Type B pancreatic cell (in vitro differentiated cells): ENCODE measurements around the gene MRGPRE. TPM values are rescaled to one million over a fixed set of nuclear protein-coding genes. Genes with fewer than 3 reads are reported as not detected.

Experiments used
- DNase-seq: peaks from one replicate; pipeline ENCODE4 v3.0.0; 2021; ENCODE audit warnings: mixed read lengths; ENCODE audit not compliant: unreplicated experiment; ENCODE audit errors: extremely low spot score
- H3K27ac Mint-ChIP-seq: 2 replicates; pipeline ENCODE4 v1.8.0; 2021; ENCODE audit warnings: mild to moderate bottlenecking, mixed read lengths
- H3K27me3 Mint-ChIP-seq: 2 replicates; pipeline ENCODE4 v1.8.0; 2021; ENCODE audit warnings: mixed read lengths
- H3K36me3 Mint-ChIP-seq: 2 replicates; pipeline ENCODE4 v1.8.0; 2021; ENCODE audit warnings: mixed read lengths
- H3K4me1 Mint-ChIP-seq: one replicate; pipeline ENCODE4 v1.8.0; 2021; ENCODE audit warnings: mixed read lengths; ENCODE audit not compliant: unreplicated experiment
- H3K4me3 Mint-ChIP-seq: 2 replicates; pipeline ENCODE4 v1.8.0; 2021; ENCODE audit warnings: mild to moderate bottlenecking, mixed read lengths
- H3K9me3 Mint-ChIP-seq: 2 replicates; pipeline ENCODE4 v1.8.0; 2021; ENCODE audit warnings: mixed read lengths
- CTCF ChIP-seq: fragments of 200-600 bp; sonication (generic); conservative IDR thresholded peaks from 2 replicates; pipeline ENCODE4 v1.5.0; 2021; ENCODE audit warnings: antibody characterized with exemption, mild to moderate bottlenecking
- total RNA-seq: library from RNA; stranded (reverse); gene quantifications from 2 replicates; pipeline ENCODE4 v1.2.1, GENCODE V29; 2021; ENCODE audit warnings: low replicate concordance

MRGPRE gene
- total RNA-seq, 1 donor from 2014 or later, result not detected

GRCh38 chr11:3202759-3203158 is 29.5 kb downstream of the MRGPRE start:
- Mint-ChIP-seq H3K27ac (no peak overlapping the region), H3K36me3 (no peaks in the 10 kb centered on the region), H3K4me3 (peak overlapping the region; percentile 0), H3K27me3 (peaks cover 45% of the 10 kb centered on the region), H3K9me3 (no peaks in the 10 kb centered on the region), H3K4me1 (peaks cover 4% of the 10 kb centered on the region)
- no peak for TF ChIP-seq CTCF
- DNase-seq, result no peak

GRCh38 chr11:3202305-3202704 is 29.9 kb downstream of the MRGPRE start:
- no peak for DNase-seq
- no peaks in the 10 kb centered on the region for H3K36me3 Mint-ChIP-seq
- peak overlapping the region; percentile 0 for H3K4me3 Mint-ChIP-seq
- no peaks in the 10 kb centered on the region for H3K9me3 Mint-ChIP-seq
- peaks cover 4% of the 10 kb centered on the region for H3K4me1 Mint-ChIP-seq
- H3K27ac Mint-ChIP-seq, result no peak overlapping the region
- no peak for TF ChIP-seq CTCF
- peaks cover 45% of the 10 kb centered on the region for H3K27me3 Mint-ChIP-seq

GRCh38 chr11:3201677-3202181 is 30.5 kb downstream of the MRGPRE start:
- no peak for DNase-seq
- H3K4me1 Mint-ChIP-seq, result peaks cover 4% of the 10 kb centered on the region
- H3K27ac Mint-ChIP-seq, result no peak overlapping the region
- no peaks in the 10 kb centered on the region for H3K9me3 Mint-ChIP-seq
- TF ChIP-seq CTCF, result no peak
- H3K36me3 Mint-ChIP-seq, result no peaks in the 10 kb centered on the region
- H3K27me3 Mint-ChIP-seq, result peaks cover 45% of the 10 kb centered on the region
- H3K4me3 Mint-ChIP-seq, result no peak overlapping the region

GRCh38 chr11:3201112-3201581 is 31.1 kb downstream of the MRGPRE start:
- Mint-ChIP-seq H3K4me1 (peaks cover 4% of the 10 kb centered on the region), H3K36me3 (no peaks in the 10 kb centered on the region), H3K4me3 (no peak overlapping the region), H3K9me3 (no peaks in the 10 kb centered on the region), H3K27ac (no peak overlapping the region), H3K27me3 (peaks cover 45% of the 10 kb centered on the region)
- TF ChIP-seq CTCF, result no peak
- no peak for DNase-seq

- no peak overlapping the region for H3K4me3 Mint-ChIP-seq
- H3K9me3 Mint-ChIP-seq, result no peaks in the 10 kb centered on the region
- TF ChIP-seq CTCF, result no peak
- peak; percentile 66 for DNase-seq
- no peaks in the 10 kb centered on the region for H3K36me3 Mint-ChIP-seq
- no peak overlapping the region for H3K27ac Mint-ChIP-seq
- peaks cover 8% of the 10 kb centered on the region for H3K4me1 Mint-ChIP-seq
- peaks cover 43% of the 10 kb centered on the region for H3K27me3 Mint-ChIP-seq
These were observed 31.7 kb downstream of the MRGPRE start for GRCh38 chr11:3200388-3201111.
